SH-SY5Y (cell line): Measurements from ENCODE around the gene DIP2C.

Source experiments
- GATA2 ChIP-seq: IDR thresholded peaks from 2 replicates; pipeline ENCODE4 v1.6.1; 2011; ENCODE audit warnings: mild to moderate bottlenecking, low read depth, low read length
- GATA3 ChIP-seq: IDR thresholded peaks from 2 replicates; pipeline ENCODE4 v1.6.1; 2011; ENCODE audit warnings: low read depth, mild to moderate bottlenecking, low read length, moderate library complexity

The DIP2C gene

DNA sequence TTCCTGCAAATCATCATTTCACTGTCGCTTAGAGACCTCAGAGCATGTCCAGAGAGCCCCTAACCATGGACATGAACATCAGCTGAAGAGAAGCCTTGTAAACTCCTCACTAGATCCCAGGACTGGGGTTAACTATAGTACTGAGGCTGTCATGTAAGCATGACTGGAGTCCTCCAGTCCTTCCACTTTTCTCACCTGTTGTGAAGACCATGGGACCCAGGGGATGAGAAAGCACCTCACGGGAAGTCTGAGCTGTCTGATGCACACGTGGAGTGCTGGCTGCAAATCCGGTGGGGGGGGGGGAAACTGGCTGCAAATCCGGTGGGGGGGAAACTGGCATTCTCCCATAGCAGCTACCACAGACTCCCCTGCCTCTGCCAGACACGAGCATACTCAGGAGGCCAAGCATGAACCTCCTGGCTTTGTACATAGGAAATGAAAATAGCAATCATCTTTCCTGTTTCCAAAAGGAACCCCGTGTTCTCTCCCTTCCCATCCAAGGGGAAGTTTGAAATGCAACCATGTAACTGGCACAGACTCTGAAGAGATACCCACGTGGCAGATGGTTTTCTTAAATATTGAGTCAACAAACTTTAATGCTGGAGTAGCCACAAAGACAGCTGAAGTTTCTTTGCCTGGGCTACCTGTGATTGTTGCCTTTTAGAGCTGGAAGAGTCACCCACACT, 292.8 kb downstream of the DIP2C start:
- TF ChIP-seq GATA2 (no peak), GATA3 (no peak)

DNA sequence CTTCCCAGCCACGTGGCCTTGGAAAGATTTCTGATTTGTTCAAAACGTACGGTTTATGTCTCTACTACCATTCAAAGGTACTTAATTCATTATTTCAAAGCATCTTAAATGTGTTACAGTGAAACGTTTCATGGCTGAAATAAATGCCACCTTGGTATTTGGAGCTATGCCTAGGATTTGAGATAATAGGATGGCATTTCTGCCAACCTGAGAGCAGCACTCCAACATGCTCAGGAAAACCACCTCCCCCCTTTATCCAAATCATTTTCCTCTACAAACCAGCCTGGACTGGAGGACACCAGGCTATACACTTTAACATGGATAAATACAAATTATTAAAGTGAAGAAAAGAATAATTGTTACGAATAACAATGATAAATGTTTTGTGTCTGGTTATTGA, 293.4 kb downstream of the DIP2C start:
- no peak for TF ChIP-seq GATA2
- no peak for TF ChIP-seq GATA3

DNA sequence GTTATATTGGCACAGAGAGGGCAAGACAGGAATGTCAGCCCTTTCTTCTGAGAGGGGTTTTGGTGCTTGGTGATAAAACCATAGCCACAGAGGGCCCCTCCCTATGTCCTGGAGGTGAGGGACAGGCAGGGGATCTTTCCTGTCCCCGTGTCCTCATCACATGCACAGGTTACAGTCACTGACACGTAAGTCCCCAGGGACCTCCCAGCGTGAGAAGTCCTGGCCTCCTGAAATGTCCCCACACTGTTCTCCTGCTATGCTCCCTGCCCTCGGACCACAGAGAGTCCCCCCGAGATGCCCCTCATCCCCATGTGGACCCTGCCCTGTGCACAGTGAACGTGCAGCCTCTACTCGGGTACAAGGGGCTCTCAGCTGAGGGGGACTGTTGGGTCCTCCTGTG, 293.8 kb downstream of the DIP2C start:
- TF ChIP-seq GATA2 (no peak), GATA3 (no peak)

DNA sequence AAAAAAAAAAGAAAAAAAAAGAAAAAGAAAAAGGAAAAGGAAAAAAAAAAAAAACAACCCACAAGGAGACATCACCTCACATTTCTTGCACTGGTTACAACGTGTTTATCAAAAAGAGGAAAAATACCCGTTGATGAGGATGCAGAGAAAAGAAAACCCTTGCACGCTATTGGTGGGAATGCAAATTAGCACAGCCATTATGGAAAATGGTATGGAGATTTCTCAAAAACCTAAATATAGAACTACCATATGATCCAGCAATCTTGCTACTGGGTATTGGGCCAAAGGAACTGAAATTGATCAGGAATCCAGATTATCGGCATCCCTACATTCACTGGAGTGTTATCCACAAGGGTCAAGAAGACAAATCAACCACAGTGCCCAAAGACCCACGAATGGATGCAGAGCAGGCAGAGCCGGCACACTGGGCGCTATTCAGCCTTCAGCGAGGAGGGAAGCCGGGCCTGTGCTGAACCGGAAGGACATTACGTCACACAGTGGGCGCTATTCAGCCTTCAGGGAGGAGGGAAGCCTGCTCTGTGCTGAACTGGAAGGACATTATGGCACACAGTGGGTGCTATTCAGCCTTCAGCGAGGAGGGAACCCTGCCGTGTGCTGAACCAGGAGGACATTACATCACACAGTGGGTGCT, 295.6 kb downstream of the DIP2C start:
- TF ChIP-seq GATA2 (no peak), GATA3 (no peak)

DNA sequence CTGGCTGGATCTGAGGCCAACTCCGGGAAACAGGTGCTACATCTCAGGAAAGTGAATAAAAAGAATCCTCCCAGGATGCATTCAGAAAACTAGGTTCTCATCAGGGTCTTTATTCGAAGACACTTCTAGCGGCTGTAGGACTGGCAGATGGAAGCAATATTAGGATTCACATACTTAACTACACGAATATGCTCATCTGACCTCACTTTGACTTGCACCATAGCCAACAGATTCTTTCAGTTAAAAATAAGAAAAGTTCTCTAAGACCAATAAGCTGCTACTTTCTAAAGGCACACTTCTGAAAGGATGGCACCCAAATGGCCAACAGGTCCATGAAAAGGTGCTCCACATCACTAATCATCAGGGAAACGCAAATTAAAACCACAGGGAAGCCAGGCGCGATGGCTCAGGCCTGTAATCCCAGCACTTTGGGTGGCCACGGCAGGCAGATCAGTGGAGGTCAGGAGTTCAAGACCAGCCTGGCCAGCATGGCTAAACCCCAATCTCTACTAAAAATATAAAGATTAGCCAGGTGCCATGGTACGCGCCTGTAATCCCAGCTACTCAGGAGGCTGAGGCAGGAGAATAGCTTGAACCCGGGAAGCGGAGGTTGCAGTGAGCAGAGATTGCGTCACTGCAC, 296.2 kb downstream of the DIP2C start:
- no peak for TF ChIP-seq GATA2

DNA sequence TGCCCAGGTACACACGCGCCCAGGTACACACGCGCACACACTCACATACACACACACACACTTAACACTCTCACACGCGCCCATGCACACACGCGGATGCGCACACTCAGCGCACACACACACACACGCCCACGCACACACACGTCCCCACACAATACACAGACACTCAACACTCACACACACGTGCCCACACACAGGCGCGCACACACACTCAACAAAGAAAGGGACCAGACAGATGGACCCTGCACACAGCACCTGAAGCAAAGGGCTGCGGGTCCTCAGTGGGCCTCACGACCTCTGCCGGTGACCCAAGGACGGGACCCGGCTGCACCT, 296.8 kb downstream of the DIP2C start:
- TF ChIP-seq GATA3 (no peak), GATA2 (no peak)

DNA sequence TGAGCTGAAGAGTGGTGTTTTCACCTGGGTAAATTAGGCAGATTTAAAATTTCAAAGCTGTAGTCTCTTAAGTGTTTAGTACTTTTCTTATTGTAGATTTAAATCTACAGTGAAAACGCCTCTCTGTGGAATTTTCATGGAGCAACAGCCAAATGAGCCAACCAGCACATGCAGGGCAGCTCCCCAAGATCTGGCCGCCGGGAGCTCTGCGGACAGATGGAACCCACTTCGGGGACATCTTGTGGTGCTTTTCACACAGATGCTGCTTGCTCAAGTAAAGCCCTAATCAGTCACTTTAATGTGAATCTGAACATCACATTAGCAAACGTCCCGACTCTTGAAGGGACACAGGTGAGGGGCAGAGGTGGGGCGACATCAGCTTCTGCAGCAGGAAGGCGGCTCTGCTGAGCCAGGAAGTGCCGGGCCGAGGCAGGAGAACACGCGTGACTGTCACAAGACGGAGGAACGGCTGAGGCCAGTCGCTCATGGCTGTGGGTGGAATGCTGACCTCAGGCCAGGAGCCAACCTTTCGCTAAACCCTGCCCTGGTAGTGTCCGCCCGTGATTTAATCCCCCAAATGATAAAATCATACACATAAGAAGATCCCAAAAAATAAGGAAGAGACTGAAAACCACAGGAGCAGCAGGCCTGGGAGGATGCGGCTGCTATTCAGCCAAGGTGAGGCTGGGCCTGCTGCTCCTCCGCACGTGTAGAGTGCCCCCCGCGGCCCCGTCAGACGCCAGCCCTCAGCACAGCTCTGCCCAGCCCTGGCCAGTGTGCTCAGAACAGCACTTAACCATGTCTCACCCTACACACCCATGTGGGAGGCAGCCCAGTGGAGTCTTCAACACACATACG, 297.4 kb downstream of the DIP2C start:
- TF ChIP-seq GATA3 (no peak), GATA2 (no peak)

DNA sequence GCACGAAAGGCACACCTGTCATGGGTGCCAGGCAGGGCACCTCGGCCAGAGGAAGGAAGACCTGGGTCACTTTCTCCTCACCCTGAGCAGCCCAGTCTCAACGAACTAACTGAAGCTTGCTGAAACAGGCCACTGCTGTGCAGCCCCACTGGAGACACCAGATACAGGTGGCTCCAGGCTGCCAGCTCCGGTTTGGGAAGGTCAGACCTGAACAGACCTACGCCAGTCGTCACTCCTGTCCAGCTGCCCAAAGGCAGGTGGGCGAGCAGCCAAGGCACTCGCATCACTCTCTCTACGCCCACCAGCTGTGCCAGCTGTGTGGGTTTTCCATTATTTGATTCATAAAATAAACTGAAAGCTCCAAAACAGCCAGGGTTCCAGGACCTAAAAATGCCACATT, 298.2 kb downstream of the DIP2C start:
- no peak for TF ChIP-seq GATA3
- no peak for TF ChIP-seq GATA2

DNA sequence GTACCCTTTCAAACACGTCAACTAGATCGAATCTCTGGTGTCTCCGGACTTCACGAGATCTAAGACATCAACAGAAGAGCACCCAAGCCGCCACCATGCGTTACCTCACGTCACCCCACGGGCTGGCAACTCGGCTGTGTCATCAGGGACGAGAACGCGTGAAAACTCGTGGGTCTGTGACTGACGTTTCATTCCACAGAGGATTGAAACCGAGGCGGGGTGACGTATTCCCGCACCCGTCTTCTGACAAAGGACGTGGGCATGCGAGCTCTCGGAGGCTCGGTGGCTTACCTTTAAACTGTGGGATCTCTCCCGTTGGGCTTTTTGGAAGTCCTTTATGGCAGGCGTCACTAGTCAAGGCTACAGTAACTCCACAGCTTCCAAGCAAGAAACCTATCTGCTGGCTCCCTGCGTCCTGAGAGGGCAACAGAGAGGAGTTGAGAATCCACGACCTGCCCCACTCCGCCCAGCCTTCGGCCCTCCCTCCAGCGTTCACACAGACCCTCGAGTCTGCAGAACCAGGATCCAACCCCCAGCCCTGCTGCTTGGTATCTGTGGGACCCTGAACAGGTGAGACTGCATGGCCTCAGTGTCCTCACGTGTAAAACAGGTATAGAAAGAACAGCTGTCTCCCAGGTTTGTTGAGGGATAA, 298.9 kb downstream of the DIP2C start:
- TF ChIP-seq GATA2 (no peak), GATA3 (no peak)

DNA sequence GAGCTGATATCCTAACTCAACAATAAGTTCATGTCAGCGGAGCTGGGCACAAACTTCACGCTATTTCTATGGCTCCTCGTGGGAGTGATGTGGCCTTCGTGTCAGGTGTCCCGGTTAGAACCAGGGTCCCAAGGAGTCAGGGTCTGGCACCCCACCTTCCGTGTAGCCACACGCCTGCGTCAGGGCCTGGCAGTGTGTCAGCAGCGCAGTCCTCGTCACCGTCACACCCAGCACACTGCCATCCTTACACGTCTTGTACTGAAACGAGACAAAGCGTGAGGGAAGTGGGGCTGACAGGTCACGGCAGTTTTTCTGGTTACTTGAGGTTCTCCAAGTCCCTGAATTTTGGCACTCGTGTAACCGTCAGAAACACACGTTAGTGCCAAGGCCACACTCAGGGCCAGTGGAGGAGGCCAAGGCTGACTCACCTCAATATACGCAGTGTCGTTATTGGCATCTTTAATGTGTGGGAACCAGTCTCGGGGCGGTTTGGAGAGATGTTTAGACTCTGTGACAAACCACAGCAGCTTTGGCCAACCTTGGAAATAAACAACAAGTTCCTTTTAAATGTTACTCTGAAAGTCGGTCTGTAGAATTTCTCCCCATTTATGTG, 299.5 kb downstream of the DIP2C start:
- TF ChIP-seq GATA2 (no peak), GATA3 (no peak)

DNA sequence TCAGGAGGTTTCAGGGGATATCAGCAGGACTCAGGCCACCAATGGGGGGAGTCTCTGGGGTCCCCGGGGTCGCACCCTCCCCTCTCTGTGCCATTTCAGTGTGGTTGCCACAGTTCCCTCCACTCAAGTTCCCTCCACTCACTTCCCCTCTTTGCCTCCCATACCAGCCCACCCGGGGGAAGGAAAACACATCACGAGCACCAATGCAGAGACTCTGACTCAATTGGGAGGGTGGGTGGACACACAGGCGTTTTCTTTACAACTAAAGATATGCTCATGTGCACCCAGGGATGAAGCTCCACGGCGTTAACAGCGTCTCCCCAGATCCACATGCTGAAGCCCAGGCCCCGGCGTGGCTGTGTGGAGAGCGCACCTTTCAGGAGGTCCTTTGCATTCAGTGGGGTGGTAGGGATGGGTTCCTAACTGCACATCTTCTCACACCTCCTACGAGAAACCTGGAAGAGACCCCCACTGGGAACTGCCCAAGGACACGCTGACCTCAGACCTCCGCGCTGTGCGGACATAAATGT, 300.1 kb downstream of the DIP2C start:
- TF ChIP-seq GATA3 (no peak), GATA2 (no peak)

DNA sequence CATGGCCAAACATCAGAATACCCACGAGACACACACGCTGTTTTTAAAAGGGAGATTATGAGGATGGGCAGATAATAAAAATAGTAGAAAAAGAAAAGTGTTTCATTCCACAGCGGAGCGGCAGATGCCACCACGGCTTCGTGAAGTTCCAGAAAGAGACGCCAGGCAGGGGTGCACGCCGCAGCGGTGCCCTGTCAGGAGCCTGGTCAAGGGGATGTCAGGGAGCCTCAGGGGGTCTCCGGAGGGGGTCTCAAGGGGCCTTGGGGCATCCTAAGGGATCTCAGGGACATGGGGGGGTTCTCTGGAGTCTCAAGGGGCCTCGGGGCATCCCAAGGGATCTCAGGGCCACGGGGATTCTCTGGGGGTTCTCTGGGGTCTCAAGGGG, 300.8 kb downstream of the DIP2C start:
- TF ChIP-seq GATA2 (no peak), GATA3 (no peak)

DNA sequence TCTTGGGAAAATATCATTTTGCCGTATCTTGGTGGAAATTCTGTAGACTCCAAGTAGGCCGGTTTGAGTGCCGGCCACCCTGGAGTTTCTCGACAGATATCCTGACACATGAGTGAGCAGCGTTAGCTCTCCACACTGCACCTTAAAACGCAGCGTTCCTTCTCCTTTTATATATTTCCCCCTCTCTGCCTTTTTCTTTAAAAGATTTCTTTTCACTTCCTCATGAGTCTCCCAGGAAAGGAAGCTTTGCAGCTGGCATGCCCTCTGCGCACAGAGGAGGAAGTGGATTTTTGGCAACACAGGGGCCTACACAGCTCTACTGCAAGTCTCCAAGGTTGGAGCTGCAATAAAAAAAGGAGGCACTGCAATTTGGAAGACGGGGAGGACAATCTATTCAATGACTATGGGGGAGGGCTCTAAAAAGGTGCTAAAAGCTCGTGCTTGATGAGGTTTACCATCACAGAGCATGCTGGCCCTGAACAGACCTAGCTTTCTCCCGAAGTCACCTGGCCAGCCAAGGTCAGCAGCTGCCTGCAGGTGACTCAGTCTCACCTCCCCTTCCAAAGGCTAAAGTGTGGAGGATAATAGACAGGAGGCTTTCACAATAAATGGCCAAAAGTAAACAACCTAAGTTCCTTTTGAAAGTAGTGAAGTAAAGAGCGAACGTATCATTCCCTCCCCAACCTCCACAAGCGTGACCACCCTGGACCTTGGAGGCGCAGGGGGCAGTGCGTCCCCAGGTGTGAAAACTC, 301.4 kb downstream of the DIP2C start:
- TF ChIP-seq GATA2 (no peak), GATA3 (no peak)

DNA sequence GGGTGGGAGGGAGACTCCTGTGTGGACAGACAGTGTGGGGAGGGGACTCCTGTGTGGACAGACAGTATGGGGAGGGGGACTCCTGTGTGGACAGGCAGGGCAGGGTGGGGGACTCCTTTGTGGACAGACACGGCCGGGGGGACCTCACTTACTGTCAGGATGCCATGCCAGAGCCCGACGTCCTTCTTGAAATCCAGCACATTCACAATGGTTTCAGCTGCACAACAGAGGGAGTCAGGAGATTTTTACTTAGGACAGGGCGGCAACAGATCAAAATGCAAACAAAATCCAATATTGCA, 301.9 kb downstream of the DIP2C start:
- TF ChIP-seq GATA2 (no peak), GATA3 (no peak)
